K562 (cell line): ENCODE results near the gene CNOT4. TPM values are rescaled to one million over a fixed set of nuclear protein-coding genes. Genes with fewer than 3 reads are reported as not detected.

ENCODE experiments used
- ATAC-seq: fragments of 200-7000 bp; cut with Tn5 transposase; 3 replicates; pipeline ENCODE4 v1.9.1; 2020; ENCODE audit warnings: moderate library complexity
- BruUV-seq: library from RNA; stranded (reverse); fragments of 400-500 nt; replicated peaks from 2 replicates; lab custom pipeline; 2021; lab: Mats Ljungman, UMichigan
- CTCF ChIA-PET: fragments of 300-600 bp; formaldehyde crosslinking; extraction: SDS; loops from one replicate; lab custom pipeline; 2021; ENCODE audit warnings: low intra/inter-chr PET ratio; lab: Yijun Ruan, JAX
- POLR2A ChIA-PET: fragments of 300-600, 350-650 bp; sonication (Branson Sonifier 250); formaldehyde crosslinking; extraction: SDS; loops from one replicate; lab custom pipeline; 2021; ENCODE audit warnings: antibody characterized with exemption, inconsistent platforms; lab: Yijun Ruan, JAX
- DNase-seq, 4 experiments: peaks; one replicate each; pipeline versions ENCODE4 v3.0.0 to v3.0.0-alpha.2; 2011 to 2018; ENCODE audit warnings: low spot score in 3 of 4, mixed read lengths in 3 of 4; ENCODE audit errors: extremely low read depth in 1 of 4
- FAIRE-seq: peaks from 2 replicates; lab custom pipeline; 2011; peaks lifted over from hg19 to GRCh38; lab: Jason Lieb, UNC
- H2AFZ ChIP-seq: 2 replicates; pipeline ENCODE4 v1.6.0; 2011; ENCODE audit warnings: low read depth, low read length, control low read depth, inconsistent platforms
- H3K27ac ChIP-seq: fragments of 200-600 bp; 3 replicates; pipeline ENCODE4 v1.8.0; 2011; ENCODE audit warnings: low read depth, mild to moderate bottlenecking, control low read depth, inconsistent platforms, low read length, moderate library complexity, mixed read lengths; ENCODE audit errors: extremely low read depth
- H3K27me3 ChIP-seq, 2 experiments: fragments of 300-600 bp in 1 of 2; 2 replicates in 1 of 2; 3 replicates in 1 of 2; pipeline versions ENCODE4 v1.6.0 to v1.8.0; 2011; ENCODE audit warnings: inconsistent platforms in 2 of 2, low read length in 2 of 2, mild to moderate bottlenecking in 1 of 2, mixed read lengths in 1 of 2, moderate library complexity in 1 of 2; ENCODE audit not compliant: control insufficient read depth in 2 of 2, insufficient read depth in 2 of 2
- H3K36me3 ChIP-seq: fragments of 300-600 bp; 3 replicates; pipeline ENCODE4 v1.8.0; 2011; ENCODE audit warnings: mild to moderate bottlenecking, low read length, inconsistent platforms; ENCODE audit not compliant: control insufficient read depth, insufficient read depth
- H3K4me1 ChIP-seq, 2 experiments: fragments of 200-600 bp in 1 of 2; replicated peaks in 1 of 2; 2 replicates in 1 of 2; 3 replicates in 1 of 2; pipeline versions ENCODE4 v1.5.1 to v1.8.0; 2011; ENCODE audit warnings: inconsistent platforms in 2 of 2, low read length in 2 of 2, mild to moderate bottlenecking in 1 of 2, mixed read lengths in 1 of 2, moderate library complexity in 1 of 2; ENCODE audit not compliant: control insufficient read depth in 2 of 2, insufficient read depth in 2 of 2
- H3K4me2 ChIP-seq: 2 replicates; pipeline ENCODE4 v1.6.1; 2011; ENCODE audit warnings: low read length, control low read depth, inconsistent platforms, mixed read lengths; ENCODE audit not compliant: insufficient read depth
- H3K4me3 ChIP-seq: fragments of 200-600 bp; sonication (generic), shearing (Covaris generic); 2 replicates; pipeline ENCODE4 v1.5.1; 2016; ENCODE audit warnings: control low read depth, inconsistent platforms
- H3K79me2 ChIP-seq: fragments of 200-600 bp; 3 replicates; pipeline ENCODE4 v1.8.0; 2011; ENCODE audit warnings: low read length, inconsistent platforms; ENCODE audit not compliant: control insufficient read depth, insufficient read depth
- H3K9ac ChIP-seq, 2 experiments: 2 replicates each; pipeline versions ENCODE4 v1.6.0 to v1.6.1; 2011; ENCODE audit warnings: low read depth in 2 of 2, low read length in 2 of 2, control low read depth in 1 of 2, inconsistent platforms in 1 of 2, mild to moderate bottlenecking in 1 of 2, mixed read lengths in 1 of 2; ENCODE audit not compliant: insufficient read depth in 1 of 2
- H3K9me1 ChIP-seq: one replicate; pipeline ENCODE4 v1.6.0; 2011; ENCODE audit warnings: inconsistent platforms, mild to moderate bottlenecking, low read length, moderate library complexity; ENCODE audit not compliant: control insufficient read depth, insufficient read depth
- H3K9me3 ChIP-seq: replicated peaks from 2 replicates; pipeline ENCODE4 v1.5.1; 2011; ENCODE audit warnings: low read depth, low read length, inconsistent platforms; ENCODE audit not compliant: control insufficient read depth, insufficient read depth
- H4K20me1 ChIP-seq: replicated peaks from 2 replicates; pipeline ENCODE4 v1.6.1; 2011; ENCODE audit warnings: low read length, inconsistent platforms, mixed read lengths; ENCODE audit not compliant: control insufficient read depth, insufficient read depth
- ELF4 ChIP-seq: fragments of 450-650 bp; formaldehyde crosslinking; IDR thresholded peaks from 2 replicates; pipeline ENCODE4 v1.4.0; 2022; ENCODE audit warnings: missing genetic modification characterization
- HDAC6 ChIP-seq: IDR thresholded peaks from 2 replicates; pipeline ENCODE4 v1.6.1; 2012; ENCODE audit warnings: low read depth, mild to moderate bottlenecking, control low read depth, inconsistent platforms, low read length, moderate library complexity
- IRF1 ChIP-seq: sonication (generic); formaldehyde crosslinking; IDR thresholded peaks from 2 replicates; pipeline ENCODE4 v1.8.0; 2022; ENCODE audit warnings: missing genetic modification reagents, mild to moderate bottlenecking, borderline replicate concordance
- IRF9 ChIP-seq: fragments of 450-650 bp; IDR thresholded peaks from 2 replicates; pipeline ENCODE4 v1.6.1; 2016; ENCODE audit warnings: missing biosample characterization, missing genetic modification characterization
- MTA2 ChIP-seq: fragments of 450-650 bp; IDR thresholded peaks from 2 replicates; pipeline ENCODE4 v1.6.1; 2016; ENCODE audit warnings: low read depth
- MYNN ChIP-seq, 2 experiments: sonication (generic); formaldehyde crosslinking in 1 of 2; IDR thresholded peaks; 2 replicates each; pipeline versions ENCODE4 v1.5.0 to v1.6.1; 2016 to 2020; ENCODE audit warnings: antibody characterized with exemption in 1 of 2, missing genetic modification reagents in 1 of 2
- POLR2G ChIP-seq: fragments of 200-400 bp; formaldehyde crosslinking; IDR thresholded peaks from 2 replicates; pipeline ENCODE4 v1.6.1; 2017; ENCODE audit warnings: low read depth, mild to moderate bottlenecking, antibody characterized with exemption, low read length, moderate library complexity
- PPARD ChIP-seq: fragments of 250-450 bp; sonication (Bioruptor Pico); IDR thresholded peaks from 2 replicates; pipeline ENCODE4 v1.8.0; 2022; ENCODE audit warnings: inconsistent platforms, mild to moderate bottlenecking, moderate library complexity
- RB1 ChIP-seq: fragments of 450-650 bp; IDR thresholded peaks from 2 replicates; pipeline ENCODE4 v1.6.1; 2017; ENCODE audit warnings: low read depth, mild to moderate bottlenecking
- TFAM ChIP-seq: fragments of 250-450 bp; sonication (Bioruptor Pico); conservative IDR thresholded peaks from 2 replicates; pipeline ENCODE4 v1.5.0; 2021; ENCODE audit warnings: mild to moderate bottlenecking, moderate library complexity
- THAP12 ChIP-seq: fragments of 250-450 bp; sonication (Bioruptor Pico); IDR thresholded peaks from 2 replicates; pipeline ENCODE4 v1.9.0; 2021; ENCODE audit warnings: mild to moderate bottlenecking, inconsistent platforms
- ZKSCAN8 ChIP-seq: fragments of 200-800 bp; sonication (Bioruptor generic); IDR thresholded peaks from 2 replicates; pipeline ENCODE4 v1.6.1; 2016; ENCODE audit warnings: missing genetic modification characterization, missing compliant biosample characterization
- ZNF785 ChIP-seq: fragments of 250-450 bp; sonication (Bioruptor Pico); IDR thresholded peaks from 2 replicates; pipeline ENCODE4 v1.4.0; 2020; ENCODE audit warnings: mild to moderate bottlenecking
- WGBS: fragments of 100-300 bp; shearing (Covaris generic); methylation state at CpG from one replicate; pipeline ENCODE4 v1.1.6; 2016; ENCODE audit warnings: low coverage, mixed read lengths; ENCODE audit not compliant: insufficient coverage; ENCODE audit errors: missing lambda C conversion rate; 5-methylcytosine and 5-hydroxymethylcytosine counted together
- in situ Hi-C: fragments of 300-500 bp; cut with MboI; formaldehyde crosslinking; loops from 4 replicates; pipeline ENCODE4 v1.15.0; 2018; ENCODE audit warnings: inconsistent platforms, mixed read lengths
- intact Hi-C: fragments of 100-400 bp; cut with micrococcal nuclease; formaldehyde crosslinking; loops from 2 replicates; pipeline ENCODE4 v1.14.2; 2022
- polyA plus RNA-seq, 8 experiments: library from polyadenylated mRNA; depleted of rRNA in 4 of 8; stranded (reverse) in 5 of 8; unstranded in 3 of 8; fragments of >200 nt; fragmentation: Nextera tagmentation in 2 of 8; fragmentation: Illumina TruSeq in 1 of 8; extraction: Ambion mirVana in 2 of 8; extraction: Trizol in 1 of 8; gene quantifications; 2 replicates each; pipeline versions ENCODE4 v1.2.1 to v1.2.3, GENCODE V29; 2011 to 2014; ENCODE audit warnings: inconsistent platforms in 1 of 8, missing spikeins in 1 of 8
- total RNA-seq, 7 experiments: library from RNA; depleted of rRNA in 6 of 7; stranded (reverse); fragments of >200 nt in 6 of 7; fragmentation: Illumina TruSeq in 2 of 7; extraction: Trizol in 2 of 7; gene quantifications; 2 replicates each; pipeline versions ENCODE4 v1.2.1 to v1.2.3, GENCODE V29; 2011 to 2021; ENCODE audit warnings: low replicate concordance in 1 of 7

CNOT4 gene
- total and polyA plus RNA-seq, 9 of the 15 experiments (the other 6 are each of a cell fraction or from before 2014, with no cell fraction given) = 8.6 to 24.1 (median 15.4) TPM

- TF ChIP-seq POLR2G = no peak
- no peak for TF ChIP-seq RB1
- TF ChIP-seq IRF9 = no peak
Observed at GRCh38 chr7:135359615-135360014, 150.3 kb downstream of the CNOT4 start (continued).

- intact Hi-C loops = no loop called here
- no peaks in the 10 kb centered on the region for H3K9me1 ChIP-seq
- H3K4me1 ChIP-seq = no peaks in the 10 kb centered on the region
- no peaks in the 10 kb centered on the region for H3K79me2 ChIP-seq
- H3K27me3 ChIP-seq = peaks cover 32% of the 10 kb centered on the region in 2 experiments
- H3K36me3 ChIP-seq = no peaks in the 10 kb centered on the region
- in situ Hi-C loops = no loop called here
- H4K20me1 ChIP-seq = no peaks in the 10 kb centered on the region
- no peak overlapping the region for H3K4me2 ChIP-seq
- BruUV-seq = no TSS peak
- no peak overlapping the region for H3K4me3 ChIP-seq
- no peak overlapping the region for H3K27ac ChIP-seq
- 1% methylated on average over 4 of the region's 4 CpGs for WGBS
- H3K9me3 ChIP-seq = no peaks in the 10 kb centered on the region
- no peak overlapping the region for H3K9ac ChIP-seq
- DNase-seq (no peak), ATAC-seq (no peak), FAIRE-seq (no peak)
- ChIA-PET POLR2A (interaction anchor here (2.4 kb wide), 1 partner anchor 10 kb away, joined by 7 read pairs; no protein-coding TSS in a partner anchor), CTCF (no interaction called here)
- TF ChIP-seq TFAM (CRISPR knock-in tag) = no peak
- no peak for TF ChIP-seq MTA2
- TF ChIP-seq ZKSCAN8 (CRISPR knock-in tag) = no peak
- TF ChIP-seq MYNN (IDR thresholded peaks at IDR 0.05) = no peak
- no peak for TF ChIP-seq MYNN (CRISPR knock-in tag; IDR thresholded peaks at IDR 0.05)
- no peak for TF ChIP-seq HDAC6
- no peak for TF ChIP-seq PPARD (CRISPR knock-in tag)
- TF ChIP-seq ELF4 (CRISPR knock-in tag) = no peak
- TF ChIP-seq RB1 = no peak
- no peak for TF ChIP-seq THAP12 (CRISPR knock-in tag)
- no peak for TF ChIP-seq ZNF785 (CRISPR knock-in tag)
- TF ChIP-seq IRF1 (CRISPR knock-in tag) = no peak
- H2AFZ ChIP-seq = no peak overlapping the region
Observed at GRCh38 chr7:135355377-135356048, 154.4 kb downstream of the CNOT4 start.
